Prostate gland (tissue), 2 donors: Measurements from ENCODE around the gene PPP1R1B. TPM values are rescaled to one million over a fixed set of nuclear protein-coding genes. Genes with fewer than 3 reads are reported as not detected.

Experiments
- DNase-seq: peaks from one replicate; pipeline ENCODE4 v3.0.0-alpha.2; 2019; ENCODE audit warnings: low spot score
- H3K27ac ChIP-seq, 2 donors: fragments of 200-600 bp; sonication (generic); 2 replicates each; pipeline ENCODE4 v1.5.1; 2017 to 2019
- H3K27me3 ChIP-seq: fragments of 200-600 bp; sonication (generic); replicated peaks from 2 replicates; pipeline ENCODE4 v1.5.1; 2019; ENCODE audit not compliant: insufficient read depth
- H3K36me3 ChIP-seq, 2 donors: fragments of 200-600 bp; sonication (generic); 1 replicate in 1 of 2; 2 replicates in 1 of 2; pipeline versions ENCODE4 v1.5.1 to v1.8.1; 2017 to 2019
- H3K4me1 ChIP-seq: fragments of 200-600 bp; sonication (generic); replicated peaks from 2 replicates; pipeline ENCODE4 v1.5.1; 2019
- H3K4me3 ChIP-seq, 2 donors: fragments of 200-600 bp; sonication (generic); 2 replicates each; pipeline ENCODE4 v1.5.1; 2017 to 2019
- H3K9me3 ChIP-seq: fragments of 200-600 bp; sonication (generic); 2 replicates; pipeline ENCODE4 v1.5.1; 2017
- CTCF ChIP-seq, 4 experiments: fragments of 200-600 bp in 2 of 4; fragments of 450-650 bp in 2 of 4; sonication (generic) in 2 of 4; IDR thresholded peaks; 1 replicate in 3 of 4; 2 replicates in 1 of 4; pipeline ENCODE4 v1.5.1; 2016 to 2019; ENCODE audit warnings: antibody characterized with exemption in 4 of 4, mild to moderate bottlenecking in 2 of 4, moderate library complexity in 2 of 4
- POLR2A ChIP-seq: fragments of 450-650 bp; IDR thresholded peaks from one replicate; pipeline ENCODE4 v1.6.1; 2016; ENCODE audit warnings: antibody characterized with exemption, mild to moderate bottlenecking
- POLR2AphosphoS5 ChIP-seq: sonication (generic); formaldehyde crosslinking; IDR thresholded peaks from one replicate; pipeline ENCODE4 v1.6.1; 2017; ENCODE audit warnings: antibody characterized with exemption
- WGBS: methylation state at CpG from one replicate; pipeline ENCODE4 v1.1.5; 2018; 5-methylcytosine and 5-hydroxymethylcytosine counted together
- intact Hi-C: fragments of 100-400 bp; cut with DNase I; formaldehyde crosslinking; loops from one replicate; pipeline ENCODE4 v1.14.2; 2022
- total RNA-seq, 2 donors: library from RNA; depleted of rRNA; stranded (reverse); fragments of >200 nt; gene quantifications; one replicate each; pipeline ENCODE4 v1.1.0, GENCODE V29; 2016

Gene PPP1R1B
- total RNA-seq, 2 donors from 2014 or later = 69.0 to 108 TPM

DNA sequence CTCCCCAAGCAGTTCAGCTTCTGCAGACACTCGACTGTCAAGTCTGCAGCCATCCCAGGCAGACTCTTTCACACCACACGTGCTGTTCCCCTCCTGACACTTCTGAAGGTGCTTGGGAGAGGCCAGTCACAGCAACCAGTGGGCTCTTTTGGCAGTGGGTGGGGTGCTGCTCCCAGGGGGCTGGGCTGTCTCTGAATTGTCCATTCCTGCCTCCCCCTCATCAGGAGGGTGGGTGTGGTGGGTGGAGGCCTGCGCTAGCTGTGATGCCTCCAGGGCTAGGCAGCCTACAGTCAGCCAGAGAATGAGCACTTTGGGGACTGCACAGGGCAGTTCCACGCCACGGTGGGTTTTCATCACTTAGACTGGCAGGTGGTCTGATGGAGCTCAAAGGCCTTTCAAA is 20.5 kb downstream of the PPP1R1B start:
- Histone ChIP-seq H3K27ac (no peak overlapping the region), H3K4me3 (no peak overlapping the region), H3K27me3 (no peaks in the 10 kb centered on the region), H3K36me3 (no peaks in the 10 kb centered on the region), H3K9me3 (no peaks in the 10 kb centered on the region), H3K4me1 (peaks cover 7% of the 10 kb centered on the region)
- intact Hi-C loops = no loop called here
- WGBS = 80% methylated on average over 5 of the region's 5 CpGs
- TF ChIP-seq CTCF (IDR thresholded peaks at IDR 0.05) (no peak), POLR2AphosphoS5 (no peak)
- no peak for DNase-seq

DNA sequence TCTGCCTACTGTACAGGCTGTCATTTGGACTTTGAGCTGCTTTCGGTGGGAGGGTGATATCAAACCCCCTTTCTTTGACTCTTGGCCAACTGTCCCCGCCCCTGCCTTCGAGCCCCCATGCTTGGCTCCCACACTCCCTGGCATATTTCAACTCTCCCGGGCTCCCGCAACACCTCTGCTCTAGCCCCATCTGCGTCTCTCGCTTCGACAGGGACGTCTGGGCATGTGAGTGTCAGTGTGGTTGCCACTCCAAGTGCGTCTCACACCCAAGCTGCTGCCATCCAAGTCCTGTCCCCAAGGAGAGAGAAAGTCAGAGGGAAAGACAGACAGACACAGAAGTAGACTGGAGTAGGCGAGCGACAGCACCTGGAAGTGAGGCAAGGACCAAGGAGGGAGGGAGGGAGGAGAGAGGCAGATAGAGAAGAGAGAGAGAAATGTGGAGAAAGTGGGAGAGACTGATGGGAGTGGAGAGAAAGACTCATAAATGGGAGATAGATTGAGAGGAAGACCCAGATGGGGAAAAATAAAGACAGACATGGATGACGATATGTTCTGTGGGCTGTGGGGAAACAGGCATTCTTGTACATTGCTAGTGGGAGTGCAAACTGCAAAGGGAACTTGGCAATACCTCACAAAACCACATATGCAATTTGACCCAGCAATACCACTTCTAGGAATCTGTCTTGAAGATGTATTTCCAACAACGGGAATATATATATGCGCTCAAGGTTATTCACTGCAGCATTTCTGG is 22.0 kb downstream of the PPP1R1B start:
- Histone ChIP-seq H3K36me3 (no peaks in the 10 kb centered on the region), H3K4me1 (peaks cover 15% of the 10 kb centered on the region), H3K9me3 (no peaks in the 10 kb centered on the region), H3K27me3 (no peaks in the 10 kb centered on the region), H3K4me3 (no peak overlapping the region), H3K27ac (no peak overlapping the region)
- WGBS = 86% methylated on average over 15 of the region's 15 CpGs
- DNase-seq = no peak
- intact Hi-C loops = no loop called here
- TF ChIP-seq POLR2A = no peak
- no peak for TF ChIP-seq POLR2AphosphoS5
- TF ChIP-seq CTCF (IDR thresholded peaks at IDR 0.05) = no peak

GRCh38 chr17:39650121-39650579 is 23.4 kb downstream of the PPP1R1B start:
- TF ChIP-seq CTCF (IDR thresholded peaks at IDR 0.05) = no peak
- TF ChIP-seq POLR2AphosphoS5 = no peak
- no peak for TF ChIP-seq POLR2A
- Histone ChIP-seq H3K36me3 (no peaks in the 10 kb centered on the region), H3K4me3 (no peak overlapping the region), H3K27ac (no peak overlapping the region), H3K9me3 (no peaks in the 10 kb centered on the region), H3K27me3 (no peaks in the 10 kb centered on the region), H3K4me1 (peaks cover 13% of the 10 kb centered on the region)
- no peak for DNase-seq
- WGBS = 86% methylated on average over 11 of the region's 11 CpGs
- intact Hi-C loops = no loop called here

DNA sequence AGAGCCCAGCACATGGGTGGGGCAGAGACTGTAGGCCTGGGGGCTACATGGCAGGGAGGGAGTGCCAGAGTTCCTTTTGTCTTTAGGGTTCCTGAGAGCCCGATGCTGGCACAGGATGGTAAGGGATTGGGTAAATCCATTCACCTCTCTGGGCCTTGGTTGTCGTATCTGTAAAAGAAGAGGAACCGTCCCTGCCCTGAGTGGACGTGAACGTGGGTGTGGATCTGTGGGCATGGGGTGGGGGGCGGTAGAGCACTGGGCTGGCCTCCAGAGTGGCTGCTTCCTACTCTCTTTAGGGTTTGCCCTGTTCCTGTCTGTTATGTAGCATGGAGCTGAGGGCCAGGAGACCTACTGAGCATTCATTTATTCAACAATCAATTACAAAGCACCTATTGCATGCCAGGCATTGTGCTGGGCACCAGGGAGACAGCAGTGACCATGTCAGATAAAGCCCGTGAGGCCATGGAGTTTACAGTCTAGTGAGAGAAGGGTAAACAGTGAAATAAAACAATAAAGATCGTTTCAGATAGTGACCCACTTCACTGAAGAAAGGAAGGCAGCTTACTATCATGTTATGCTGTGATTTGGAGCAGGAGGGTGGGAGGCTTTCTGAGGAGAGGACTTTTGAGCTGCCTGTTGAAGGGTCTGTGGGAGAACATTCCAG is 25.3 kb downstream of the PPP1R1B start:
- H3K9me3 ChIP-seq = no peaks in the 10 kb centered on the region
- no peaks in the 10 kb centered on the region for H3K27me3 ChIP-seq
- peak; percentile 43 for DNase-seq
- H3K27ac ChIP-seq = peak overlapping the region; percentile 58 to 67
- intact Hi-C loops = no loop called here
- H3K4me1 ChIP-seq = peaks cover 13% of the 10 kb centered on the region
- TF ChIP-seq CTCF (IDR thresholded peaks at IDR 0.05) = no peak
- TF ChIP-seq POLR2A = no peak
- TF ChIP-seq POLR2AphosphoS5 = peak; percentile 62
- no peaks in the 10 kb centered on the region for H3K36me3 ChIP-seq
- no peak overlapping the region for H3K4me3 ChIP-seq
- 40% methylated on average over 8 of the region's 8 CpGs for WGBS
